SK-N-SH (cell line): Measurements from ENCODE around the gene UPB1. TPM values are rescaled to one million over a fixed set of nuclear protein-coding genes. Genes with fewer than 3 reads are reported as not detected.
A peak's percentile ranks its signal among the peaks of the same experiment; 100 is the strongest.

Experiments
- CTCF ChIA-PET: fragments of 300-600, 350-600 bp; formaldehyde crosslinking; extraction: SDS; loops from one replicate; lab custom pipeline; 2021; lab: Yijun Ruan, JAX
- POLR2A ChIA-PET: fragments of 350-600 bp; sonication (Branson Sonifier 250); formaldehyde crosslinking; extraction: SDS; loops from one replicate; lab custom pipeline; 2020; ENCODE audit warnings: antibody characterized with exemption, inconsistent platforms; lab: Yijun Ruan, JAX
- DNase-seq: peaks from one replicate; pipeline ENCODE4 v3.0.0; 2012
- H2AFZ ChIP-seq: fragments of 200-600 bp; sonication (generic); 2 replicates; pipeline ENCODE4 v1.8.1; 2016; ENCODE audit warnings: antibody characterized with exemption, mild to moderate bottlenecking, low read depth
- H3F3A ChIP-seq: fragments of 200-600 bp; sonication (generic); replicated peaks from 2 replicates; pipeline ENCODE3; 2016; ENCODE audit warnings: antibody characterized with exemption, mild to moderate bottlenecking; ENCODE audit not compliant: insufficient read depth
- H3K27ac ChIP-seq, 2 experiments: fragments of 200-500 bp in 1 of 2; fragments of 200-600 bp in 1 of 2; sonication (Bioruptor generic) in 1 of 2; sonication (generic), shearing (Covaris generic) in 1 of 2; 2 replicates each; pipeline versions ENCODE4 v1.5.1 to v1.6.1; 2014 to 2016; ENCODE audit warnings: low read depth in 2 of 2, inconsistent platforms in 1 of 2, low read length in 1 of 2, mild to moderate bottlenecking in 1 of 2, mixed read lengths in 1 of 2
- H3K27me3 ChIP-seq: fragments of 200-600 bp; sonication (generic), shearing (Covaris generic); 2 replicates; pipeline ENCODE4 v1.6.1; 2016; ENCODE audit warnings: mixed run types; ENCODE audit not compliant: insufficient read depth
- H3K36me3 ChIP-seq, 2 experiments: fragments of 200-500 bp in 1 of 2; fragments of 200-600 bp in 1 of 2; sonication (Bioruptor generic) in 1 of 2; sonication (generic) in 1 of 2; replicated peaks in 1 of 2; 2 replicates each; pipeline versions ENCODE3 to v1.5.1; 2014 to 2016; ENCODE audit warnings: low read length in 1 of 2, mild to moderate bottlenecking in 1 of 2; ENCODE audit not compliant: insufficient read depth in 2 of 2, control insufficient read depth in 1 of 2
- H3K4me1 ChIP-seq, 2 experiments: fragments of 200-500 bp in 1 of 2; fragments of 200-600 bp in 1 of 2; sonication (Bioruptor generic) in 1 of 2; sonication (generic), shearing (Covaris generic) in 1 of 2; 2 replicates each; pipeline versions ENCODE4 v1.5.1 to v1.6.1; 2014 to 2016; ENCODE audit warnings: low read depth in 1 of 2, low read length in 1 of 2, mixed run types in 1 of 2; ENCODE audit not compliant: insufficient read depth in 2 of 2, control insufficient read depth in 1 of 2
- H3K4me2 ChIP-seq: fragments of 200-600 bp; sonication (generic), shearing (Covaris generic); 2 replicates; pipeline ENCODE4 v1.6.1; 2017; ENCODE audit warnings: mixed run types
- H3K4me3 ChIP-seq, 2 experiments: fragments of 200-500 bp in 1 of 2; fragments of 200-600 bp in 1 of 2; sonication (Bioruptor generic) in 1 of 2; sonication (generic), shearing (Covaris generic) in 1 of 2; 2 replicates each; pipeline versions ENCODE4 v1.5.1 to v1.8.1; 2014 to 2016; ENCODE audit warnings: low read depth in 2 of 2, inconsistent platforms in 1 of 2, low read length in 1 of 2, mild to moderate bottlenecking in 1 of 2, mixed read lengths in 1 of 2, moderate library complexity in 1 of 2
- H3K79me2 ChIP-seq: fragments of 200-600 bp; sonication (generic); 2 replicates; pipeline ENCODE4 v1.8.1; 2017; ENCODE audit warnings: mild to moderate bottlenecking; ENCODE audit not compliant: insufficient read depth
- H3K9ac ChIP-seq: fragments of 200-600 bp; sonication (generic); 2 replicates; pipeline ENCODE4 v1.6.1; 2017; ENCODE audit warnings: mixed run types
- H3K9me2 ChIP-seq: fragments of 200-600 bp; sonication (generic); 2 replicates; pipeline ENCODE4 v1.6.1; 2017; ENCODE audit warnings: mixed run types
- H3K9me3 ChIP-seq: fragments of 200-600 bp; sonication (generic); 2 replicates; pipeline ENCODE4 v1.6.1; 2017; ENCODE audit warnings: mixed run types, mild to moderate bottlenecking, moderate library complexity
- H4K20me1 ChIP-seq: fragments of 200-600 bp; sonication (generic); 2 replicates; pipeline ENCODE4 v1.6.1; 2017; ENCODE audit warnings: mild to moderate bottlenecking, mixed run types; ENCODE audit not compliant: insufficient read depth
- CHD2 ChIP-seq: fragments of 150-350 bp; IDR thresholded peaks from 2 replicates; pipeline ENCODE4 v1.6.1; 2018; ENCODE audit warnings: low read length; ENCODE audit not compliant: partially characterized antibody
- CTCF ChIP-seq: fragments of 200-600 bp; sonication (generic); IDR thresholded peaks from 2 replicates; pipeline ENCODE4 v1.6.1; 2017; ENCODE audit warnings: antibody characterized with exemption, mild to moderate bottlenecking, moderate library complexity
- ELF1 ChIP-seq: IDR thresholded peaks from 2 replicates; pipeline ENCODE4 v1.4.0; 2012
- EP300 ChIP-seq, 2 experiments: IDR thresholded peaks; 2 replicates each; pipeline versions ENCODE4 v1.4.0 to v1.6.1; 2012; ENCODE audit warnings: borderline replicate concordance in 1 of 2, low read depth in 1 of 2, low read length in 1 of 2
- FOSL2 ChIP-seq: IDR thresholded peaks from 2 replicates; pipeline ENCODE4 v1.4.0; 2012; ENCODE audit warnings: low read depth, mild to moderate bottlenecking, moderate library complexity, borderline replicate concordance
- FOXM1 ChIP-seq: IDR thresholded peaks from 2 replicates; pipeline ENCODE4 v1.4.0; 2012; ENCODE audit warnings: low read depth, mild to moderate bottlenecking
- GATA2 ChIP-seq: sonication (generic); formaldehyde crosslinking; IDR thresholded peaks from 2 replicates; pipeline ENCODE4 v1.5.0; 2020; ENCODE audit warnings: mild to moderate bottlenecking, missing genetic modification reagents
- IRF3 ChIP-seq: fragments of 150-350 bp; IDR thresholded peaks from 2 replicates; pipeline ENCODE4 v1.6.1; 2016; ENCODE audit warnings: mild to moderate bottlenecking, low read depth, low read length
- MEF2A ChIP-seq: IDR thresholded peaks from 2 replicates; pipeline ENCODE4 v1.4.0; 2012; ENCODE audit warnings: low read depth, borderline replicate concordance
- MXI1 ChIP-seq: IDR thresholded peaks from 2 replicates; pipeline ENCODE4 v1.6.1; 2012; ENCODE audit warnings: mild to moderate bottlenecking, low read depth, low read length, improper control_type of control experiment
- PBX3 ChIP-seq: IDR thresholded peaks from 2 replicates; pipeline ENCODE4; 2012
- POLR2AphosphoS5 ChIP-seq: IDR thresholded peaks from 2 replicates; pipeline ENCODE4 v1.6.1; 2012; ENCODE audit warnings: low read depth, low read length
- RAD21 ChIP-seq: IDR thresholded peaks from 2 replicates; pipeline ENCODE4 v1.6.1; 2012; ENCODE audit warnings: mild to moderate bottlenecking, low read length
- RCOR1 ChIP-seq: fragments of 150-350 bp; IDR thresholded peaks from 2 replicates; pipeline ENCODE4 v1.6.1; 2017; ENCODE audit warnings: antibody characterized with exemption, low read length
- RXRA ChIP-seq: IDR thresholded peaks from 2 replicates; pipeline ENCODE4 v1.4.0; 2012; ENCODE audit warnings: low read depth, mild to moderate bottlenecking, borderline replicate concordance
- SIN3A ChIP-seq: IDR thresholded peaks from 2 replicates; pipeline ENCODE4 v1.6.1; 2012; ENCODE audit warnings: low read depth, mild to moderate bottlenecking, low read length, moderate library complexity, borderline replicate concordance
- SMC3 ChIP-seq: IDR thresholded peaks from 2 replicates; pipeline ENCODE4 v1.6.1; 2012; ENCODE audit warnings: low read depth, low read length, improper control_type of control experiment
- TCF12 ChIP-seq: IDR thresholded peaks from 2 replicates; pipeline ENCODE4 v1.4.0; 2012
- YY1 ChIP-seq: IDR thresholded peaks from 2 replicates; pipeline ENCODE4 v1.4.0; 2012; ENCODE audit warnings: low read depth, mild to moderate bottlenecking
- WGBS: methylation state at CpG from one replicate; pipeline ENCODE4 v1.1.6; 2017; ENCODE audit warnings: low lambda C conversion rate; 5-methylcytosine and 5-hydroxymethylcytosine counted together
- polyA plus RNA-seq, 3 experiments: library from polyadenylated mRNA; depleted of rRNA; stranded (reverse); fragments of >200 nt; gene quantifications; 2 replicates each; pipeline ENCODE4 v1.2.3, GENCODE V29; 2012

The UPB1 gene
- polyA plus RNA-seq, 1 of the 3 experiments (the other 2 are of a cell fraction) = 0.30 TPM

DNA sequence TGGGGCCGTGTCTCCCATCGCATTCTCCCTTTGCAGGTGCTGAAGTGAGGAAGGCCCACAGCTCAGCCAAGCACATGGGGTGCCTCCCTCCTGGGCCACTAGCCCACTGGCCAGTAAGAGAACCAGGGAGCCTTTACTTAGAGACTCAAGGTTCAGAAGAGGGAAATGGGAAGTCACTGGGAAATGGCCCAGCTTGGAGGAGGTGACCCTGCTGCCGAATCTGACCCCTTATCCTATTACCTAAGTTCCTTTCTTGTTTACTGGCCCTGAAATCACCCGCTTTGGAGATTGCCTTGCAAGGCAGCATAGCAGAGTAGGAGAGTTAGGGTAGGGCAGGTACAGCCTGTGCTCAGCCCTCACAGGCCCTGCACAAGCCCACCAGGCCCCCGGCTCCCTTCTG is 24.4 kb downstream of the UPB1 start:
- Histone ChIP-seq H3K4me2 (no peak overlapping the region), H3F3A (peaks cover 12% of the 10 kb centered on the region), H3K9me3 (no peaks in the 10 kb centered on the region)
- CTCF ChIA-PET = interaction anchor here (0.6 to 1.1 kb wide), 3 partner anchors 17 to 99 kb away, joined by 3 to 6 read pairs (median 3); no protein-coding TSS in a partner anchor
- DNase-seq = no peak
- TF ChIP-seq RXRA (no peak), RAD21 (no peak), PBX3 (no peak), IRF3 (no peak), FOXM1 (no peak)
- TF ChIP-seq, all 33 proteins: peak for 0
- no peak overlapping the region for H3K27ac ChIP-seq
- H3K4me1 ChIP-seq = peaks cover 23 to 42% of the 10 kb centered on the region in 2 experiments; a peak in 3 of 4 replicates
- no peaks in the 10 kb centered on the region for H3K36me3 ChIP-seq
- H3K9ac ChIP-seq = no peak overlapping the region
- H3K4me3 ChIP-seq = no peak overlapping the region
- POLR2A ChIA-PET = no interaction called here
- no peaks in the 10 kb centered on the region for H4K20me1 ChIP-seq
- no peaks in the 10 kb centered on the region for H3K79me2 ChIP-seq
- H3K27me3 ChIP-seq = no peaks in the 10 kb centered on the region
- H2AFZ ChIP-seq = no peak overlapping the region
- H3K9me2 ChIP-seq = no peaks in the 10 kb centered on the region
- 86% methylated on average over 5 of the region's 5 CpGs for WGBS

GRCh38 chr22:24521791-24522245 is 26.7 kb downstream of the UPB1 start:
- CTCF ChIA-PET = interaction anchor here (0.6 to 5.4 kb wide), 38 partner anchors 14 to 353 kb away, joined by 3 to 59 read pairs (median 4); partner anchors contain the start of gene ADORA2A
- H2AFZ ChIP-seq = 0 out of 2 replicates have a peak overlapping the region, but pooled peaks have one; percentile 9
- POLR2A ChIA-PET = interaction anchor here (0.7 to 1.0 kb wide), 3 partner anchors 80 to 129 kb away, joined by 3 to 4 read pairs (median 4); no protein-coding TSS in a partner anchor
- no peak overlapping the region for H3K4me2 ChIP-seq
- H3K27ac ChIP-seq = peak overlapping the region in 1 of 2 experiments; percentile 63; a peak in 2 of 4 replicates
- peak; percentile 72 for DNase-seq
- TF ChIP-seq MEF2A (no peak), GATA2 (peak; percentile 25; the same call in 1 of the 2 replicates), RAD21 (peak; percentile 88), TCF12 (peak; percentile 9; the same call in 1 of the 2 replicates), SMC3 (peak; percentile 63), MXI1 (no peak), ELF1 (no peak), CTCF (peak; percentile 63), YY1 (no peak), CHD2 (peak; percentile 46), FOSL2 (0 out of 2 replicates have a peak, but pooled peaks have one; percentile 6), RCOR1 (peak; percentile 54), EP300 (IDR thresholded peaks at IDR 0.05; ENCODE audit: borderline replicate concordance in 1 of 2, low read depth in 1 of 2, low read length in 1 of 2) (peak in 1 of 2 experiments; percentile 53; a peak in 1 of 4 replicates), POLR2AphosphoS5 (no peak), SIN3A (no peak)
- TF ChIP-seq, all 33 proteins: peak for 9
- H3K4me1 ChIP-seq = peaks cover 12 to 57% of the 10 kb centered on the region in 2 experiments; a peak in 3 of 4 replicates
- no peaks in the 10 kb centered on the region for H3K36me3 ChIP-seq
- WGBS = 29% methylated on average over 8 of the region's 8 CpGs
- no peaks in the 10 kb centered on the region for H3K79me2 ChIP-seq
- H3K9ac ChIP-seq = no peak overlapping the region
- H3F3A ChIP-seq = no peaks in the 10 kb centered on the region
- no peak overlapping the region for H3K4me3 ChIP-seq
- no peaks in the 10 kb centered on the region for H3K9me3 ChIP-seq
- H3K9me2 ChIP-seq = no peaks in the 10 kb centered on the region
- no peaks in the 10 kb centered on the region for H4K20me1 ChIP-seq
- no peaks in the 10 kb centered on the region for H3K27me3 ChIP-seq
